Fibroblast of villous mesenchyme (primary cell): ENCODE data around the gene PRPSAP2. TPM values are rescaled to one million over a fixed set of nuclear protein-coding genes. Genes with fewer than 3 reads are reported as not detected.
"Not testable (repeated sequence)": the region's sequence is repeated elsewhere in the genome, so short reads cannot be mapped to it uniquely, and the experiment has no call there.

Source experiments
- DNase-seq: peaks from one replicate; pipeline ENCODE4 v3.0.0-alpha.2; 2010; ENCODE audit warnings: low read depth
- H3K4me3 ChIP-seq: 2 replicates; pipeline ENCODE4 v1.5.1; 2011; ENCODE audit warnings: low read depth, mild to moderate bottlenecking, low read length
- total RNA-seq: library from RNA; depleted of rRNA; stranded (reverse); fragments of >200 nt; gene quantifications from 2 replicates; pipeline ENCODE4 v1.2.3, GENCODE V29; 2012
- TF ChIP-seq, protein P1 (sequence below): IDR thresholded peaks from 2 replicates; pipeline ENCODE4 v1.5.1; 2012; ENCODE audit warnings: low read depth, mild to moderate bottlenecking, low read length; ENCODE audit not compliant: insufficient read depth

The PRPSAP2 gene
- total RNA-seq, 1 donor, result 51.4 TPM

DNA sequence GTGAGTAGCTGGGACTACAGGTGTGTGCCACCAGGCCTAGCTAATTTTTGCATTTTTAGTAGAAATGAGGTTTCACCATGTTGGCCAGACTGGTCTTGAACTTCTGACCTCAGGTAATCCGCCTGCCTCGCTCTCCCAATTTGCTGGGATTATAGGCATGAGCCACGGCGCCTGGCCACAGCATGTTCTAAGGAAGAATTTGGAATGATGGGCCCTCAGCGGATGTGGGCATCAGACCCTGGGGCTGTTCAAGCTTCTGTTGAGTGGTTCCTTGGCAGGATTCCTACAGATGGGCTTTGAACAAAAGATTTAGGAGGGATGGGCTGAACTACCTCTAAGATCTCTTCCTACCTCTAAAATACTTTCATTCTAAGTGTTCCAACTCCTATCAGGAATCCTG, 4.1 kb downstream of the PRPSAP2 start:
- TF ChIP-seq, protein P1, sequence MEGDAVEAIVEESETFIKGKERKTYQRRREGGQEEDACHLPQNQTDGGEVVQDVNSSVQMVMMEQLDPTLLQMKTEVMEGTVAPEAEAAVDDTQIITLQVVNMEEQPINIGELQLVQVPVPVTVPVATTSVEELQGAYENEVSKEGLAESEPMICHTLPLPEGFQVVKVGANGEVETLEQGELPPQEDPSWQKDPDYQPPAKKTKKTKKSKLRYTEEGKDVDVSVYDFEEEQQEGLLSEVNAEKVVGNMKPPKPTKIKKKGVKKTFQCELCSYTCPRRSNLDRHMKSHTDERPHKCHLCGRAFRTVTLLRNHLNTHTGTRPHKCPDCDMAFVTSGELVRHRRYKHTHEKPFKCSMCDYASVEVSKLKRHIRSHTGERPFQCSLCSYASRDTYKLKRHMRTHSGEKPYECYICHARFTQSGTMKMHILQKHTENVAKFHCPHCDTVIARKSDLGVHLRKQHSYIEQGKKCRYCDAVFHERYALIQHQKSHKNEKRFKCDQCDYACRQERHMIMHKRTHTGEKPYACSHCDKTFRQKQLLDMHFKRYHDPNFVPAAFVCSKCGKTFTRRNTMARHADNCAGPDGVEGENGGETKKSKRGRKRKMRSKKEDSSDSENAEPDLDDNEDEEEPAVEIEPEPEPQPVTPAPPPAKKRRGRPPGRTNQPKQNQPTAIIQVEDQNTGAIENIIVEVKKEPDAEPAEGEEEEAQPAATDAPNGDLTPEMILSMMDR, result no peak
- no peak overlapping the region for H3K4me3 ChIP-seq
- no peak for DNase-seq

- not testable (repeated sequence) for DNase-seq, H3K4me3 ChIP-seq
Observed at GRCh38 chr17:18864996-18865395, 7.1 kb downstream of the PRPSAP2 start.

- H3K4me3 ChIP-seq, result no peak overlapping the region
- TF ChIP-seq, protein P1, result no peak
- DNase-seq, result no peak
Observed at GRCh38 chr17:18866866-18867813, 9.2 kb downstream of the PRPSAP2 start.

- DNase-seq, result peak; percentile 45
- TF ChIP-seq, protein P1, result no peak
- H3K4me3 ChIP-seq, result no peak overlapping the region
Observed at GRCh38 chr17:18877104-18877645, 19.2 kb downstream of the PRPSAP2 start.

DNA sequence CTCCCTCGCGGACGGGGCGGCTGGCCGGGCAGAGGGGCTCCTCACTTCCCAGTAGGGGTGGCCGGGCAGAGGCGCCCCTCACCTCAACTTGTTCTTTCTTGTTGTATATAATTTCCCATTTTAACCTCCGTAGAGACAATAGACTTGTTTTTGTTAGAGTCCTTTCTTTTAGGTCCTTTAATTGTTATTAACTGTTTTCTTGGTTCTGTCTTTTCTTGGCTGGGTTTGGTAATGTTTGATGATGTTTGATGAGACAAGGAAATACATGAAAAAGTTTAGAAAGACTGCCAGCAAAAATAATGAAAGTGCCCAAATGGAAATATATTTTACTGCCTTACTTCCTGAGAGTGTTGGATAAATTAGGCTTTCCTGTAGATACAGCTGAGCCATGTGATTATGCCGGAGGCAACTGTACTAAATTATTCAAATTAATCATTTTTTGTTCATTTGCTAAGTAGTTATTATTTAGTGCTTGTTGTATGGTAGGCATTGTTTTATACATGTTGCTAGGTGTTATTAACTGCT, 30.9 kb downstream of the PRPSAP2 start:
- TF ChIP-seq, protein P1, result no peak

GRCh38 chr17:18889658-18890057, 31.7 kb downstream of the PRPSAP2 start:
- no peak overlapping the region for H3K4me3 ChIP-seq
- no peak for DNase-seq
- TF ChIP-seq, protein P1, result no peak

More for the DNA sequence above, 30.9 kb downstream of the PRPSAP2 start:
- H3K4me3 ChIP-seq, result no peak overlapping the region
- no peak for DNase-seq

DNA sequence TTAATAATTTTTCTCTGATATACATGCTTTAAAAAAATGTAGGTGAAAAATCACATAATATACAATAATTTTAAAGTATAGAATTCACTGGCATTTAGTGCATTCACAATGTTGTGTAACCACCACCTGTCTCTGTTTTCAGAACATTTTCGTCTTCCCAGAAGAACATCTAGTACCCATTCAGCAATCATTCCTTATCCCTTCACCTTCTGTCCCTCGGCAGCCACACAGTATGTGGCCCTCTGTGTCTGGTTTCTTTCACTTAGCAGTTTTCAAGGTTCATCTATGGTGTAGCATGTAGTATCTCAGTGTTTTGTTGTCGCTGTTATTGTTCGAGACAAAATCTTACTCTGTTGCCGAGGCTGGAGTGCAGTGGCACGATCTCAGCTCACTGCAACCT, 33.6 kb downstream of the PRPSAP2 start:
- no peak for DNase-seq
- no peak overlapping the region for H3K4me3 ChIP-seq
- TF ChIP-seq, protein P1, result no peak
